OCI-LY3 (cell line): ENCODE data around the gene DCC.
A peak's percentile ranks its signal among the peaks of the same experiment; 100 is the strongest.

Experiments
- CTCF ChIP-seq: fragments of 200-600, 300-600 bp; sonication (generic); IDR thresholded peaks from 2 replicates; pipeline ENCODE4 v1.5.1; 2014; ENCODE audit warnings: antibody characterized with exemption, low read length, low read depth
- EZH2phosphoT487 ChIP-seq: fragments of 200-600 bp; shearing (Covaris generic); IDR thresholded peaks from 2 replicates; pipeline ENCODE4 v1.6.1; 2018; ENCODE audit warnings: antibody characterized with exemption, mixed run types, low read depth

- TF ChIP-seq CTCF, result peak; percentile 44
- no peak for TF ChIP-seq EZH2phosphoT487
Observed at GRCh38 chr18:52636536-52636935, 296.5 kb downstream of the DCC start.
